PFSK-1 (cell line): ENCODE measurements around the gene CDON.

Source experiments
- POLR2AphosphoS5 ChIP-seq: IDR thresholded peaks from 2 replicates; pipeline ENCODE4 v1.6.1; 2012; ENCODE audit warnings: low read depth, mild to moderate bottlenecking, control low read depth, low read length, moderate library complexity
- SIN3A ChIP-seq: IDR thresholded peaks from 2 replicates; pipeline ENCODE4 v1.6.1; 2012; ENCODE audit warnings: mild to moderate bottlenecking, low read length, moderate library complexity, borderline replicate concordance; ENCODE audit not compliant: insufficient read depth
- TAF1 ChIP-seq: IDR thresholded peaks from 2 replicates; pipeline ENCODE4 v1.6.1; 2012; ENCODE audit warnings: low read length, control low read depth, borderline replicate concordance; ENCODE audit not compliant: insufficient read depth
- TF ChIP-seq, protein P1 (sequence below), 2 experiments: IDR thresholded peaks; 2 replicates each; pipeline versions ENCODE4 v1.6.1 to v1.8.0; 2011 to 2012; ENCODE audit warnings: low read depth in 2 of 2, low read length in 2 of 2, control low read depth in 1 of 2, inconsistent platforms in 1 of 2, mild to moderate bottlenecking in 1 of 2, moderate library complexity in 1 of 2; ENCODE audit not compliant: insufficient read depth in 1 of 2

DNA sequence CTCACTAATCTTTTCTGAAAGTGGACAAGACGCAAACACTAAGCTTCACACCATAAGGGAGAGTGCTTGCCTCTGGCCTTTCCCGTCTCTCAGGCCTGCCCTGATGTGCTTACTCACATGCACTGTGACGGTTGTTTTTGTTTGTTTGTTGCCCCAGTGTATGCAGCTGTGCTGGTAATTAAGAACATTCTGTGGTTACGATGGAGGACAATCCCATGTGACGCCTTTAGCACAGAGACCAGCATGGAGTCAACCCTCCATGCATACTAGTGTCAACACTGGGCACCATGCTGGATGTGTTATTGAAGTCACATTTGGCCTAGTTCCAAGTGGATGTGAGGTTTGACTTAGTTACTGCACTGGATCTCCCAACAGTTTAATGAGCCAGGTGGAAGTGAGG lies 27.8 kb upstream of the CDON start:
- TF ChIP-seq, protein P1, sequence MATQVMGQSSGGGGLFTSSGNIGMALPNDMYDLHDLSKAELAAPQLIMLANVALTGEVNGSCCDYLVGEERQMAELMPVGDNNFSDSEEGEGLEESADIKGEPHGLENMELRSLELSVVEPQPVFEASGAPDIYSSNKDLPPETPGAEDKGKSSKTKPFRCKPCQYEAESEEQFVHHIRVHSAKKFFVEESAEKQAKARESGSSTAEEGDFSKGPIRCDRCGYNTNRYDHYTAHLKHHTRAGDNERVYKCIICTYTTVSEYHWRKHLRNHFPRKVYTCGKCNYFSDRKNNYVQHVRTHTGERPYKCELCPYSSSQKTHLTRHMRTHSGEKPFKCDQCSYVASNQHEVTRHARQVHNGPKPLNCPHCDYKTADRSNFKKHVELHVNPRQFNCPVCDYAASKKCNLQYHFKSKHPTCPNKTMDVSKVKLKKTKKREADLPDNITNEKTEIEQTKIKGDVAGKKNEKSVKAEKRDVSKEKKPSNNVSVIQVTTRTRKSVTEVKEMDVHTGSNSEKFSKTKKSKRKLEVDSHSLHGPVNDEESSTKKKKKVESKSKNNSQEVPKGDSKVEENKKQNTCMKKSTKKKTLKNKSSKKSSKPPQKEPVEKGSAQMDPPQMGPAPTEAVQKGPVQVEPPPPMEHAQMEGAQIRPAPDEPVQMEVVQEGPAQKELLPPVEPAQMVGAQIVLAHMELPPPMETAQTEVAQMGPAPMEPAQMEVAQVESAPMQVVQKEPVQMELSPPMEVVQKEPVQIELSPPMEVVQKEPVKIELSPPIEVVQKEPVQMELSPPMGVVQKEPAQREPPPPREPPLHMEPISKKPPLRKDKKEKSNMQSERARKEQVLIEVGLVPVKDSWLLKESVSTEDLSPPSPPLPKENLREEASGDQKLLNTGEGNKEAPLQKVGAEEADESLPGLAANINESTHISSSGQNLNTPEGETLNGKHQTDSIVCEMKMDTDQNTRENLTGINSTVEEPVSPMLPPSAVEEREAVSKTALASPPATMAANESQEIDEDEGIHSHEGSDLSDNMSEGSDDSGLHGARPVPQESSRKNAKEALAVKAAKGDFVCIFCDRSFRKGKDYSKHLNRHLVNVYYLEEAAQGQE (IDR thresholded peaks at IDR 0.05; ENCODE audit: insufficient read depth in 1 of 2, low read depth in 2 of 2, low read length in 2 of 2), result no peak
- TF ChIP-seq POLR2AphosphoS5 (no peak), SIN3A (no peak), TAF1 (no peak)
